Upper lobe of left lung (tissue), 6 donors: ENCODE measurements around the gene PPFIA4. TPM values are rescaled to one million over a fixed set of nuclear protein-coding genes. Genes with fewer than 3 reads are reported as not detected.

Experiments
- ATAC-seq, 2 donors: fragments of 200-7000 bp; cut with Tn5 transposase; one replicate each; pipeline ENCODE4 v1.9.1; 2022; ENCODE audit warnings: mild to moderate bottlenecking in 2 of 2, moderate library complexity in 2 of 2; ENCODE audit not compliant: low FRiP score in 2 of 2
- DNase-seq, 2 donors: peaks; one replicate each; pipeline ENCODE4 v3.0.0-alpha.2; 2019 to 2020
- H3K27ac ChIP-seq, 4 donors: fragments of 200-600 bp; sonication (generic); one replicate each; pipeline ENCODE4 v1.5.1; 2016 to 2019
- H3K27me3 ChIP-seq, 4 donors: fragments of 200-600 bp; sonication (generic); one replicate each; pipeline ENCODE4 v1.5.1; 2017 to 2019
- H3K36me3 ChIP-seq, 4 donors: fragments of 200-600 bp; sonication (generic); one replicate each; pipeline ENCODE4 v1.5.1; 2016 to 2019
- H3K4me1 ChIP-seq, 4 donors: fragments of 200-600 bp; sonication (generic); one replicate each; pipeline ENCODE4 v1.5.1; 2018 to 2019
- H3K4me3 ChIP-seq, 4 donors: fragments of 200-600 bp; sonication (generic); one replicate each; pipeline ENCODE4 v1.5.1; 2017 to 2019; ENCODE audit warnings: mild to moderate bottlenecking in 2 of 4, moderate library complexity in 1 of 4
- H3K9me3 ChIP-seq, 4 donors: fragments of 200-600 bp; sonication (generic); one replicate each; pipeline ENCODE4 v1.5.1; 2018 to 2019
- EP300 ChIP-seq, 4 donors: sonication (generic); formaldehyde crosslinking; IDR thresholded peaks; one replicate each; pipeline ENCODE4 v1.5.1; 2017; ENCODE audit warnings: antibody characterized with exemption in 4 of 4, control low read depth in 2 of 4
- POLR2A ChIP-seq, 4 donors: fragments of 450-650 bp; IDR thresholded peaks; one replicate each; pipeline ENCODE4 v1.5.1; 2016 to 2017; ENCODE audit warnings: antibody characterized with exemption in 4 of 4, mild to moderate bottlenecking in 2 of 4
- POLR2AphosphoS5 ChIP-seq, 2 donors: sonication (generic); formaldehyde crosslinking; IDR thresholded peaks; one replicate each; pipeline ENCODE4 v1.5.1; 2017; ENCODE audit warnings: antibody characterized with exemption in 2 of 2
- WGBS, 2 donors: methylation state at CpG; one replicate each; pipeline ENCODE4 v1.1.5; 2017 to 2018; 5-methylcytosine and 5-hydroxymethylcytosine counted together
- total RNA-seq, 6 donors: library from RNA; depleted of rRNA in 4 of 6; stranded (reverse); fragments of >200 nt in 4 of 6; gene quantifications; one replicate each; pipeline versions ENCODE4 v1.1.0 to v1.2.1, GENCODE V29; 2016 to 2021
- TF ChIP-seq, protein P1 (sequence below), 6 experiments: fragments of 450-650 bp in 4 of 6; fragments of 200-600 bp in 2 of 6; sonication (generic) in 2 of 6; IDR thresholded peaks; one replicate each; pipeline ENCODE4 v1.5.1; 2016 to 2019; ENCODE audit warnings: antibody characterized with exemption in 6 of 6
- donor health status: DM: no; HTN: no; CAD: no; lungs with moderate emphysema.
- donor health status: DM: no; HTN: yes; CAD: no; lungs with severe emphysema.

Gene PPFIA4
- total RNA-seq, 6 donors from 2014 or later: 0.63 to 9.7 (median 1.6) TPM

DNA sequence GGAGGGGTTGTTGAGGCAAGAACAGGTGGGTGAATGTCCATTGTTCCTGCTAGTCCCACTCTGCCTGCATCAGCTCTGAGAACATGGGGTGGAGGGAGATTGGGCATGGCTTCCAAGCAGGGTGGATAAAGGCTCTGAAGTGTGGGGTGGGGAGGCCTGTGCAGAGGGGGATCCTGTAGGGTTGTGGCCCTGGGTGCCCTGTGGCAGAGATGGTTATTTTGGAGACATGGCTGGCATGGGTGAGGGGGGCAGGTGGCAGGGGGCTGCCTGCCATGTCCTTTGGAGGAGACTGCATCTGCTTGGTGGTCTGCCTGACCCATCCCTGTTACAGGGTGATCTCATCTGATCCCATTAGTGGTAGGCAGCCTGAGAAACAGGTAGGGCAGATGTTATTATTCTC is 48.3 kb downstream of the PPFIA4 start:
- Histone ChIP-seq H3K4me1 (peaks cover 12 to 21% (median 18%) of the 10 kb centered on the region in 4 donors), H3K4me3 (no peak overlapping the region), H3K36me3 (no peaks in the 10 kb centered on the region), H3K9me3 (no peaks in the 10 kb centered on the region), H3K27ac (no peak overlapping the region), H3K27me3 (peaks cover 0 to 11% (median 4%) of the 10 kb centered on the region in 4 donors)
- DNase-seq (no peak), ATAC-seq (no peak)
- TF ChIP-seq EP300 (IDR thresholded peaks at IDR 0.05) (no peak), POLR2AphosphoS5 (IDR thresholded peaks at IDR 0.05) (no peak), POLR2A (IDR thresholded peaks at IDR 0.05) (no peak)
- TF ChIP-seq, protein P1, sequence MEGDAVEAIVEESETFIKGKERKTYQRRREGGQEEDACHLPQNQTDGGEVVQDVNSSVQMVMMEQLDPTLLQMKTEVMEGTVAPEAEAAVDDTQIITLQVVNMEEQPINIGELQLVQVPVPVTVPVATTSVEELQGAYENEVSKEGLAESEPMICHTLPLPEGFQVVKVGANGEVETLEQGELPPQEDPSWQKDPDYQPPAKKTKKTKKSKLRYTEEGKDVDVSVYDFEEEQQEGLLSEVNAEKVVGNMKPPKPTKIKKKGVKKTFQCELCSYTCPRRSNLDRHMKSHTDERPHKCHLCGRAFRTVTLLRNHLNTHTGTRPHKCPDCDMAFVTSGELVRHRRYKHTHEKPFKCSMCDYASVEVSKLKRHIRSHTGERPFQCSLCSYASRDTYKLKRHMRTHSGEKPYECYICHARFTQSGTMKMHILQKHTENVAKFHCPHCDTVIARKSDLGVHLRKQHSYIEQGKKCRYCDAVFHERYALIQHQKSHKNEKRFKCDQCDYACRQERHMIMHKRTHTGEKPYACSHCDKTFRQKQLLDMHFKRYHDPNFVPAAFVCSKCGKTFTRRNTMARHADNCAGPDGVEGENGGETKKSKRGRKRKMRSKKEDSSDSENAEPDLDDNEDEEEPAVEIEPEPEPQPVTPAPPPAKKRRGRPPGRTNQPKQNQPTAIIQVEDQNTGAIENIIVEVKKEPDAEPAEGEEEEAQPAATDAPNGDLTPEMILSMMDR (IDR thresholded peaks at IDR 0.05): no peak

DNA sequence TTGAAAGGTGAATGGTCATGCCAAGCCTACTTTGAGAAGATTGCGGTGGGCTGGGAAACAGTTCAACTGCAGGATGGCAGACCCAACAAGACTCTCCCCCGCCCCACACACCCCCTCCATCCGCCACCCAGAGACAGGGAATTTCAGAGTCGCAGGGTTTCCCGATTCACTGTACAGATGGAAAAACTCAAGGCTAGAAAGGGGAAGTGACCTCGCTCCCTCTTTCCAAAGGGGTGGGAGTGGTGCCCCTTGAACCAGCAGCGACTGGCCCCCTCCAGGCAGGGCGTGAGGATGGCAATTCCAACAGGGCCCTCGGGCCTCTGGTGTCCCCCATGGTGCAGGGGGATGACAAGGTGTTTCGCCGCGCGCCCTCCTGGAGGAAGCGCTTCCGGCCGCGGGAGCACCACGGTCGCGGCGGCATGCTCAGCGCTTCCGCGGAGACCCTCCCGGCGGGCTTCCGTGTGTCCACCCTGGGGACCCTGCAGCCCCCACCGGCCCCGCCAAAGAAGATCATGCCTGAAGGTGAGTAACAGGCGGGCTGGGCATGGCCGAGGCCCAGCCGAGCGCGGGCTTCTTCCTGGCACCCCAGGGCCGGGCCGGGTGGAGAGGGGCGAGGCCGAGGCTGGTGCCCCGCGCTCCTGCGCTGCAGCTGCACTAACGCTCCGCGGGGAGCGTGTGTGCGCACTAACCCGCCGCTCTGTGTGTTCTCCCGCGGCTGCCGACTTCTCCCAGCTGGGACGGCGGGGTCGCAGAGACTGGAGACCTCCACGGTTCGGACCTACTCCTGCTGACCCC is 49.1 kb downstream of the PPFIA4 start:
- peaks cover 8 to 15% (median 13%) of the 10 kb centered on the region in 4 donors for H3K4me1 ChIP-seq
- H3K4me3 ChIP-seq: peak overlapping the region in 3 of 4 donors; percentile 31 to 56 (median 45)
- WGBS, 2 donors: 23 to 39% methylated on average over 13 to 24 of the region's 56 CpGs
- TF ChIP-seq POLR2AphosphoS5 (IDR thresholded peaks at IDR 0.05): no peak
- no peak overlapping the region for H3K27ac ChIP-seq
- H3K9me3 ChIP-seq: no peaks in the 10 kb centered on the region
- ATAC-seq: peak; percentile 19 to 57
- H3K27me3 ChIP-seq: peaks cover 0 to 11% (median 4%) of the 10 kb centered on the region in 4 donors
- H3K36me3 ChIP-seq: no peaks in the 10 kb centered on the region
- DNase-seq: peak in 1 of 2 donors; percentile 86

DNA sequence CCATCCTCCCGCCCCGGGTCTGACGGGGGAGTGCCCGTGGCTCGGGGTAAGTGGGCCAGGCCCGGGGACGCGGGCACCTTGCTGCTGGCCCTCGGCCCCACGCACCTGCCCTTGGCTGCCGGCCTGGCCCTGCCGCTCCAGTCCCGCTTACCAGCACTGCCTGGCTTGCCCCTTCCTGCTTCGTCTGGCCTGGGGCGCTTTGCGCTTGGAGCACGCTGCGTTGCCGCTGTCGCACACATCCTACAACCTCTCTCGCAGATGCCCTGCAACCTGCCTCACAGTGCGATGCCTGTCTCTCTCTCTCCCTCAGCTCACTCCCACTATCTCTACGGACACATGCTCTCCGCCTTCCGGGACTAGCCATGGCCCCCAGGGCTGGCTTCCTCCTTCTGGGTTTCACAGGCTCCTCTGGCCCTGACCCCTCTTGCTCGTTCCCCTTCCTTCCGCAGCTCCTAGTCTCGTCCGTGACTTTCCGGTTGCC is 49.8 kb downstream of the PPFIA4 start:
- Histone ChIP-seq H3K4me1 (peaks cover 8 to 15% (median 14%) of the 10 kb centered on the region in 4 donors), H3K27me3 (peaks cover 0 to 11% (median 4%) of the 10 kb centered on the region in 4 donors), H3K9me3 (no peaks in the 10 kb centered on the region), H3K36me3 (no peaks in the 10 kb centered on the region), H3K27ac (no peak overlapping the region), H3K4me3 (peak overlapping the region in 3 of 4 donors; percentile 31 to 56 (median 45))
- TF ChIP-seq POLR2A (IDR thresholded peaks at IDR 0.05) (no peak), EP300 (IDR thresholded peaks at IDR 0.05) (no peak), POLR2AphosphoS5 (IDR thresholded peaks at IDR 0.05) (no peak)
- TF ChIP-seq, protein P1 (IDR thresholded peaks at IDR 0.05): no peak
- WGBS, 2 donors: 22 to 51% methylated on average over 21 to 26 of the region's 30 CpGs
- ATAC-seq (peak; percentile 38 to 72), DNase-seq (peak in 1 of 2 donors; percentile 83)

DNA sequence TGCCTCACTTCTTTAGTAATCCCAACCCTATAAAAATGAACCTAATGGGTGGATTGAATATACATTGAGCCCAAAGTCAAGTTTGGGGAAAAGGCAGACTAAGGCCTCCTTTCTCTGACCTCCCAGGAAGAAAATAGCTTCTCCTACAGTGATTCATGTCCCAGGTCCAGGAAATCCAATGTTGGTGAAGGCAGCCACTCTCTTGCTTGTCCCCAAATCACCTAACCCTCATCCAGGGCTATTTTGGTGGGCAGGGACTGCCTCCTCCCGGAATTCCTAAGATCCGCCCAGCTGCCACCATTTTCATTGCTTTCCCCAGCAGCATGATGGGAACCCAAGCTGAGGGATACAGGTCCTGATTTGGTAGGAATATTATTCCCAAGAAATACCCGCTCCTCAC is 51.1 kb downstream of the PPFIA4 start:
- Histone ChIP-seq H3K36me3 (no peaks in the 10 kb centered on the region), H3K4me3 (no peak overlapping the region), H3K27me3 (peaks cover 0 to 11% (median 4%) of the 10 kb centered on the region in 4 donors), H3K9me3 (no peaks in the 10 kb centered on the region), H3K4me1 (peaks cover 8 to 20% (median 14%) of the 10 kb centered on the region in 4 donors), H3K27ac (no peak overlapping the region)
- DNase-seq (no peak), ATAC-seq (no peak)
- TF ChIP-seq, protein P1 (IDR thresholded peaks at IDR 0.05): no peak
- TF ChIP-seq POLR2A (IDR thresholded peaks at IDR 0.05): no peak
- TF ChIP-seq EP300 (IDR thresholded peaks at IDR 0.05): no peak
- TF ChIP-seq POLR2AphosphoS5 (IDR thresholded peaks at IDR 0.05): no peak
- 88 to 92% methylated on average over 3 of the region's 3 CpGs for WGBS, 2 donors

DNA sequence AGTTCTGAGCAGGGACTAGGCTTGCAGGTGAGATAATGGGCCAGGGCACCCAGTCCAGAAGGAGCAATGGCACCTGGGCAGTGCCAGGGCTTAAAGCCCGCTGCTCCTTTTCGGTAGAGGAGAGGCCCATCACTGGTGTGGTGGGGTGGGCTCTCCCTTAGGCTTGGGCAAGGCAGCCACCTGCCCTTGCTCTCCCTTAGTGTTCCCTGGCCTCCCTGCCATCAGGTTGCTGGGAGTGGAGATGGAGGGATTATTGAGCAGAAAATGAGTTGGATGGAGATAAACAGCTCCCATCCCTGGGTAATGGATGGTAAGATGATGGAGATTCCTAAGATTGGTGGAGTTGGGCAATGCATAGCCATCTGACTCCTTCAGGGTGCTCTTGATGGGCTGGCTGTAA is 51.7 kb downstream of the PPFIA4 start:
- no peak overlapping the region for H3K4me3 ChIP-seq
- peaks cover 0 to 11% (median 4%) of the 10 kb centered on the region in 4 donors for H3K27me3 ChIP-seq
- DNase-seq (no peak), ATAC-seq (no peak)
- TF ChIP-seq EP300 (IDR thresholded peaks at IDR 0.05) (no peak), POLR2A (IDR thresholded peaks at IDR 0.05) (no peak), POLR2AphosphoS5 (IDR thresholded peaks at IDR 0.05) (no peak)
- TF ChIP-seq, protein P1 (IDR thresholded peaks at IDR 0.05): no peak
- H3K9me3 ChIP-seq: no peaks in the 10 kb centered on the region
- peaks cover 8 to 20% (median 14%) of the 10 kb centered on the region in 4 donors for H3K4me1 ChIP-seq
- no peaks in the 10 kb centered on the region for H3K36me3 ChIP-seq
- WGBS, 2 donors: 90 to 100% methylated on average over 2 of the region's 2 CpGs
- H3K27ac ChIP-seq: no peak overlapping the region
